Uterus (tissue), 4 donors: ENCODE measurements around the gene ZYG11B. TPM values are rescaled to one million over a fixed set of nuclear protein-coding genes. Genes with fewer than 3 reads are reported as not detected.
"Not testable (repeated sequence)": the region's sequence is repeated elsewhere in the genome, so short reads cannot be mapped to it uniquely, and the experiment has no call there.

Experiments
- DNase-seq, 2 donors: peaks; one replicate each; pipeline ENCODE4 v3.0.0-alpha.2; 2019 to 2020
- H3K27ac ChIP-seq, 2 donors: fragments of 200-600 bp; sonication (generic); 1 replicate in 1 of 2; 2 replicates in 1 of 2; pipeline ENCODE4 v1.5.1; 2016 to 2018
- H3K27me3 ChIP-seq, 2 donors: fragments of 200-600 bp; sonication (generic); one replicate each; pipeline ENCODE4 v1.5.1; 2018 to 2019; ENCODE audit warnings: control low read depth in 1 of 2
- H3K36me3 ChIP-seq, 2 donors: fragments of 200-600 bp; sonication (generic); one replicate each; pipeline ENCODE4 v1.5.1; 2019; ENCODE audit warnings: control low read depth in 1 of 2
- H3K4me1 ChIP-seq, 2 donors: fragments of 200-600 bp; sonication (generic); one replicate each; pipeline ENCODE4 v1.5.1; 2018 to 2019; ENCODE audit warnings: control low read depth in 1 of 2
- H3K4me3 ChIP-seq, 2 donors: fragments of 200-600 bp; sonication (generic); 1 replicate in 1 of 2; 2 replicates in 1 of 2; pipeline ENCODE4 v1.5.1; 2018 to 2019; ENCODE audit warnings: mild to moderate bottlenecking in 1 of 2
- H3K9me3 ChIP-seq, 2 donors: fragments of 200-600 bp; sonication (generic); one replicate each; pipeline ENCODE4 v1.5.1; 2019; ENCODE audit warnings: control low read depth in 1 of 2
- CTCF ChIP-seq, 4 experiments: fragments of 200-600 bp in 2 of 4; fragments of 450-650 bp in 2 of 4; sonication (generic) in 2 of 4; IDR thresholded peaks; one replicate each; pipeline ENCODE4 v1.5.1; 2016 to 2019; ENCODE audit warnings: antibody characterized with exemption in 4 of 4, mild to moderate bottlenecking in 2 of 4, moderate library complexity in 1 of 4
- POLR2A ChIP-seq, 2 donors: fragments of 450-650 bp; IDR thresholded peaks; one replicate each; pipeline ENCODE4 v1.6.1; 2016; ENCODE audit warnings: antibody characterized with exemption in 2 of 2, mild to moderate bottlenecking in 1 of 2, moderate library complexity in 1 of 2
- intact Hi-C: fragments of 100-400 bp; cut with DNase I; formaldehyde crosslinking; loops from one replicate; pipeline ENCODE4 v1.15.1; 2023; ENCODE audit warnings: low total_unique reads
- total RNA-seq, 4 donors: library from RNA; depleted of rRNA in 3 of 4; stranded (reverse); fragments of >200 nt in 3 of 4; gene quantifications; one replicate each; pipeline versions ENCODE4 v1.1.0 to v1.2.4, GENCODE V29; 2014 to 2023
- donor health status: DM: yes; HTN: yes; CAD: no.

ZYG11B gene
- total RNA-seq, 4 donors from 2014 or later = 22.5 to 100 (median 45.8) TPM

DNA sequence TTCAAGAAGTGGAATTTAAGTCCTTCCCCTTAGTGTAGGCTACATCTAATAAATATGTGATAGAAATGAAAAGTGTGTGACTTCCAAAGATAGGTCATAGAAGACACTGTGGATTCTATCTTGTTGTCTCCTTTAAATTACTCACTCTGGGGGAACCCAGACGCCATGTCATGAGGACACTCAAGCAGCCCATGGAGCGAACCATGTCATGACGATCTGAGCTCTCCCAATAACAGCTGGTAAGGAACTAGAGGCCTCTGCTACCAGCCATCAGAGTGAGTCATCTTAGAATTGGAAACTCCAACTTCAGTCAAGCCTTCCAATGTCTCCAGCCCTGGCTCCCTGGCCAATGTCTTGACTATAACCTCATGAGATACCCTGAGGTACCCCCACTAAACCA is 34.4 kb upstream of the ZYG11B start:
- TF ChIP-seq CTCF (IDR thresholded peaks at IDR 0.05) (no peak), POLR2A (IDR thresholded peaks at IDR 0.05) (no peak)
- Histone ChIP-seq H3K36me3 (no peaks in the 10 kb centered on the region), H3K9me3 (no peaks in the 10 kb centered on the region), H3K27me3 (no peaks in the 10 kb centered on the region), H3K27ac (no peak overlapping the region), H3K4me1 (no peaks in the 10 kb centered on the region), H3K4me3 (no peak overlapping the region)
- no peak for DNase-seq
- intact Hi-C loops = no loop called here

DNA sequence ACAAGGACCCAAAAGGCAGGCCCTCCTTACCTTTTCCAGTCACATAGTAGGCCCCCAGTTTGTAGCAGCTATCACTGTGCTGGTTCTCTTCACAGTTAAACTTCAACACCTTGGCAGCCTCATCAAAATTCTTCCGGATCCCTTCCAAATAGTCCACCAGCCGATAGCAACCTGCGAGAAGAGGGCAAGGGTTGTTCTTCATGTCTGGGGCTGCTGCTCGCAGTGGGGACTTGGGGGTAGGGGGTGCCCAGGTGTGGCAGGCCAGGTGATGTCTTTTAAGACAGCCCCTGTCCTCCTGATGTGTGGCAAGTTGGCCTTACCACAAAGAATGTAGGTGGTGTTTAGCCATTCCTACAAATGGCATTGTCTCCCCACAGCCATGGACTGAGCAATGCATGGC is 33.6 kb upstream of the ZYG11B start:
- TF ChIP-seq CTCF (IDR thresholded peaks at IDR 0.05) = no peak
- no peak for TF ChIP-seq POLR2A (IDR thresholded peaks at IDR 0.05)
- intact Hi-C loops = no loop called here

DNA sequence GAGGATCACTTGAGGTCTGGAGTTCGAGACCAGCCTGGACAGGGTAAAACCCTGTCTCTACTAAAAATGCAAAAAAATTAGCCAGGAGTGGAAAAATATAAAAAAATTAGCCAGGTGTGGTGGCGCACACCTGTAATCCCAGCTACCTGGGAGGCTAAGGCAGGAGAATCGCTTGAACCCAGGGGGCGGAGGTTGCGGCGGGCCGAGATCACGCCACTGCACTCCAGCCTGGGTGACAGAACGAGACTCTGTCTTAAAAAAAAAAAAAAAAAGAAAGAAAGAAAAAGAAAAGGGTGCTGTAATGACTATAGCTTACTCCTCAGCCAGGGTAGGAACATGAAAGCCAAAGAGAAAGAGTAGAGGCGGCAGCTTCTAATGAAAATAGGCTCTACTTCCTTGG is 32.9 kb upstream of the ZYG11B start:
- H3K36me3 ChIP-seq, DNase-seq, H3K9me3 ChIP-seq, H3K4me1 ChIP-seq, H3K4me3 ChIP-seq, H3K27me3 ChIP-seq, intact Hi-C loops, H3K27ac ChIP-seq: not testable (repeated sequence)

More for the DNA sequence above, 33.6 kb upstream of the ZYG11B start:
- H3K27ac ChIP-seq = no peak overlapping the region
- H3K4me3 ChIP-seq = no peak overlapping the region
- H3K27me3 ChIP-seq = no peaks in the 10 kb centered on the region
- no peaks in the 10 kb centered on the region for H3K36me3 ChIP-seq
- no peaks in the 10 kb centered on the region for H3K9me3 ChIP-seq
- no peak for DNase-seq
- H3K4me1 ChIP-seq = no peaks in the 10 kb centered on the region

- H3K4me1 ChIP-seq = peaks cover 0 to 3% of the 10 kb centered on the region in 2 donors
- H3K4me3 ChIP-seq = no peak overlapping the region
- H3K9me3 ChIP-seq = no peaks in the 10 kb centered on the region
- no peaks in the 10 kb centered on the region for H3K36me3 ChIP-seq
- no peaks in the 10 kb centered on the region for H3K27me3 ChIP-seq
- TF ChIP-seq CTCF (IDR thresholded peaks at IDR 0.05) = no peak
- TF ChIP-seq POLR2A (IDR thresholded peaks at IDR 0.05) = no peak
- no peak overlapping the region for H3K27ac ChIP-seq
- intact Hi-C loops = no loop called here
- DNase-seq = no peak
These were observed 32.4 kb upstream of the ZYG11B start for GRCh38 chr1:52693843-52694242.

- DNase-seq = no peak
- TF ChIP-seq CTCF (IDR thresholded peaks at IDR 0.05) (no peak), POLR2A (IDR thresholded peaks at IDR 0.05) (no peak)
- H3K36me3 ChIP-seq = no peaks in the 10 kb centered on the region
- peaks cover 0 to 3% of the 10 kb centered on the region in 2 donors for H3K4me1 ChIP-seq
- no peaks in the 10 kb centered on the region for H3K27me3 ChIP-seq
- no peaks in the 10 kb centered on the region for H3K9me3 ChIP-seq
- no peak overlapping the region for H3K4me3 ChIP-seq
- intact Hi-C loops = no loop called here
- H3K27ac ChIP-seq = no peak overlapping the region
These were observed 30.6 kb upstream of the ZYG11B start for GRCh38 chr1:52695627-52696026.
